Motor neuron (in vitro differentiated cells): ENCODE results near the gene BICRA. TPM values are rescaled to one million over a fixed set of nuclear protein-coding genes. Genes with fewer than 3 reads are reported as not detected.
"Not testable (repeated sequence)": the region's sequence is repeated elsewhere in the genome, so short reads cannot be mapped to it uniquely, and the experiment has no call there.

Experiments used
- ATAC-seq, 8 experiments: fragments of 200-7000 bp; cut with Tn5 transposase; replicated peaks in 6 of 8; 2 replicates each; pipeline ENCODE4 v1.8.0; 2021; ENCODE audit warnings: mild to moderate bottlenecking in 8 of 8, moderate library complexity in 8 of 8
- H3K27ac ChIP-seq, 2 donors: fragments of 250-450 bp; sonication (Bioruptor Pico); 2 replicates each; pipeline ENCODE4 v1.9.0; 2021; ENCODE audit warnings: antibody characterized with exemption in 2 of 2, mild to moderate bottlenecking in 2 of 2, moderate library complexity in 1 of 2
- H3K4me1 ChIP-seq, 2 donors: fragments of 250-450 bp; sonication (Bioruptor Pico); replicated peaks in 1 of 2; 2 replicates each; pipeline ENCODE4 v1.6.1; 2021; ENCODE audit warnings: antibody characterized with exemption in 2 of 2, mild to moderate bottlenecking in 2 of 2, moderate library complexity in 1 of 2
- H3K4me3 ChIP-seq, 5 donors: fragments of 250-450 bp; sonication (Bioruptor Pico); 2 replicates each; pipeline ENCODE4 v1.9.0; 2021; ENCODE audit warnings: antibody characterized with exemption in 5 of 5, mild to moderate bottlenecking in 5 of 5, moderate library complexity in 4 of 5
- WGBS, 10 experiments: fragments of 450-650 bp; shearing (Covaris generic); methylation state at CpG; one replicate each; pipeline ENCODE4 v1.0.0; 2022; 5-methylcytosine and 5-hydroxymethylcytosine counted together
- in situ Hi-C, 9 experiments: fragments of 400-800 bp; cut with MboI; loops; one replicate each; pipeline ENCODE4 v1.15.0; 2021; ENCODE audit warnings: low sequenced_read_pairs in 9 of 9, low pct_unique_long_range_greater_than_20kb in 2 of 9; ENCODE audit not compliant: unreplicated experiment in 9 of 9
- total RNA-seq, 8 experiments: library from RNA; unstranded; fragments of 300-600 nt; gene quantifications; 2 replicates each; pipeline versions ENCODE4 v1.2.3 to v1.2.4, GENCODE V29; 2022

Gene BICRA
- total RNA-seq, result 1 to 10 TPM; 1.6 to 9.1 (median 5.5) TPM

- H3K4me3 ChIP-seq, result peak within 1 kb of the TSS; percentile 72 to 91 (median 87)
- peak; percentile 55 to 78 (median 70) for ATAC-seq
- peaks cover 15 to 24% of the 10 kb centered on the region in 2 donors for H3K4me1 ChIP-seq
- 0% methylated on average over 1 of the region's 94 CpGs; no CpG with 5 or more reads in 9 of the 10 experiments for WGBS, 10 experiments
- in situ Hi-C loops, result no loop called here
- H3K27ac ChIP-seq, result peak within 1 kb of the TSS; percentile 100
Observed at GRCh38 chr19:47608969-47609905, at the start of gene BICRA. Gene BICRA (plus strand): TSS chr19:47609134. CDS start chr19:47673575, 64,441 bp downstream.

GRCh38 chr19:47560999-47561398 is 47.9 kb upstream of the BICRA start:
- ATAC-seq, result no peak
- H3K4me1 ChIP-seq, result no peaks in the 10 kb centered on the region

GRCh38 chr19:47561440-47562057 is 47.4 kb upstream of the BICRA start:
- no peaks in the 10 kb centered on the region for H3K4me1 ChIP-seq
- WGBS, 10 experiments, result 73 to 93% (median 90%) methylated on average over 2 to 7 of the region's 7 CpGs; no CpG with 5 or more reads in 2 of the 10 experiments
- peak in 1 of 8 experiments; percentile 86 for ATAC-seq
- no peak overlapping the region for H3K27ac ChIP-seq
- H3K4me3 ChIP-seq, result no peak overlapping the region
- in situ Hi-C loops, result no loop called here

More at GRCh38 chr19:47560999-47561398, 47.9 kb upstream of the BICRA start:
- in situ Hi-C loops, result no loop called here
- Histone ChIP-seq H3K4me3 (no peak overlapping the region), H3K27ac (no peak overlapping the region)
- 41 to 100% (median 85%) methylated on average over 1 to 2 of the region's 2 CpGs; no CpG with 5 or more reads in 4 of the 10 experiments for WGBS, 10 experiments

GRCh38 chr19:47564081-47564480 is 44.9 kb upstream of the BICRA start:
- 50 to 100% (median 81%) methylated on average over 1 to 2 of the region's 3 CpGs; no CpG with 5 or more reads in 1 of the 10 experiments for WGBS, 10 experiments
- Histone ChIP-seq H3K4me3 (no peak overlapping the region), H3K27ac (no peak overlapping the region), H3K4me1 (no peaks in the 10 kb centered on the region)
- no peak for ATAC-seq
- in situ Hi-C loops, result no loop called here

GRCh38 chr19:47569331-47569730 is 39.6 kb upstream of the BICRA start:
- H3K27ac ChIP-seq, result no peak overlapping the region
- no peak overlapping the region for H3K4me3 ChIP-seq
- in situ Hi-C loops, result no loop called here
- H3K4me1 ChIP-seq, result no peaks in the 10 kb centered on the region
- ATAC-seq, result no peak
- WGBS, 10 experiments, result 20 to 100% (median 81%) methylated on average over 1 to 9 of the region's 9 CpGs; no CpG with 5 or more reads in 1 of the 10 experiments

- H3K27ac ChIP-seq, result no peak overlapping the region
- no peak overlapping the region for H3K4me3 ChIP-seq
- in situ Hi-C loops, result no loop called here
- no peak for ATAC-seq
- H3K4me1 ChIP-seq, result no peaks in the 10 kb centered on the region
- WGBS, 10 experiments, result 14 to 84% (median 80%) methylated on average over 1 to 9 of the region's 22 CpGs; no CpG with 5 or more reads in 7 of the 10 experiments
Observed at GRCh38 chr19:47572635-47573034, 36.3 kb upstream of the BICRA start.

- Histone ChIP-seq H3K4me3 (no peak within 1 kb of the TSS), H3K4me1 (no peaks in the 10 kb centered on the region), H3K27ac (no peak within 1 kb of the TSS)
- ATAC-seq, result peak in 3 of 8 experiments; percentile 38 to 64 (median 58)
- WGBS, 10 experiments, result 27 to 100% (median 93%) methylated on average over 1 to 9 of the region's 89 CpGs; no CpG with 5 or more reads in 1 of the 10 experiments
- in situ Hi-C loops, result no loop called here
Observed at GRCh38 chr19:47573071-47574026, 35.6 kb upstream of the BICRA start, which contains the start of gene ZNF541. Gene ZNF541 (minus strand): TSS chr19:47573148. CDS start chr19:47555856, 17,292 bp downstream.

- H3K4me1 ChIP-seq, result no peaks in the 10 kb centered on the region
- 59 to 100% (median 79%) methylated on average over 1 to 3 of the region's 3 CpGs for WGBS, 10 experiments
- no peak overlapping the region for H3K4me3 ChIP-seq
- in situ Hi-C loops, result no loop called here
- no peak for ATAC-seq
- no peak overlapping the region for H3K27ac ChIP-seq
Observed at GRCh38 chr19:47580397-47580796, 28.5 kb upstream of the BICRA start.

GRCh38 chr19:47581605-47582319 is 27.2 kb upstream of the BICRA start:
- in situ Hi-C loops, result no loop called here
- no peak for ATAC-seq
- Histone ChIP-seq H3K27ac (no peak overlapping the region), H3K4me3 (no peak overlapping the region), H3K4me1 (no peaks in the 10 kb centered on the region)
- WGBS, 10 experiments, result 39 to 76% (median 67%) methylated on average over 1 to 4 of the region's 6 CpGs; no CpG with 5 or more reads in 4 of the 10 experiments

GRCh38 chr19:47582320-47582909 is 26.5 kb upstream of the BICRA start:
- 7 to 100% (median 55%) methylated on average over 1 to 6 of the region's 6 CpGs for whole genome bisulfite sequencing, 10 experiments
- in situ Hi-C loops, result no loop called here
- Histone ChIP-seq H3K4me3 (no peak overlapping the region), H3K27ac (no peak overlapping the region), H3K4me1 (no peaks in the 10 kb centered on the region)
- ATAC-seq, result no peak

- H3K4me3 ChIP-seq, ATAC-seq, H3K4me1 ChIP-seq, in situ Hi-C loops, H3K27ac ChIP-seq: not testable (repeated sequence)
- WGBS, 10 experiments, result 88% methylated on average over 1 of the region's 1 CpG; no CpG with 5 or more reads in 8 of the 10 experiments
Observed at GRCh38 chr19:47583161-47583560, 25.8 kb upstream of the BICRA start.
